NCI-H1092 treated with DMSO at 0.1 percent for 48 hours (cell line): Measurements from ENCODE around the gene PDGFB.

Source experiments
- DNase-seq: peaks from one replicate; lab custom pipeline; 2025; lab: John Stamatoyannopoulos, UW

PDGFB gene

GRCh38 chr22:39276440-39277141 is 31.8 kb upstream of the PDGFB start:
- DNase-seq = no peak

- DNase-seq = no peak
Measured at GRCh38 chr22:39275814-39276439, 31.1 kb upstream of the PDGFB start.

GRCh38 chr22:39273950-39274887 is 29.4 kb upstream of the PDGFB start:
- DNase-seq = no peak

DNA sequence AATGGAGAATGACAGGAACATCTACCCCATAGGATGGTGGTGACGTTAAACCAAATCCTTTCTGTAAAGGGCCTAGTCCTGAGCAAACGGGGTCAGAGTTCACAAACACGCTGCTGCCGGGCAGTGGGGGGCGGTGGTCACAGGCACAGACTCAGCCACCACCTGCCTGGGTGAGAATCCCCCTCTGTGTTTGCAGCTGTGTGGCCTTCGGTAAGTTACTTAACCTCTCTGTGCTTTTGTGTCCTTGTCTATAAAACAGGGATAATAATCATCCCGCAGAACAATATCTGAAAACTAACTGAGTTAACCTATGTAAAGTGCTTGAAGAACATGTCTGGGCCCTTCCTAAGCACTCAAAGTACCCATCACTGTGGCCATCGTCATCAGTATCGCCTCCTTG is 26.0 kb upstream of the PDGFB start:
- no peak for DNase-seq

DNA sequence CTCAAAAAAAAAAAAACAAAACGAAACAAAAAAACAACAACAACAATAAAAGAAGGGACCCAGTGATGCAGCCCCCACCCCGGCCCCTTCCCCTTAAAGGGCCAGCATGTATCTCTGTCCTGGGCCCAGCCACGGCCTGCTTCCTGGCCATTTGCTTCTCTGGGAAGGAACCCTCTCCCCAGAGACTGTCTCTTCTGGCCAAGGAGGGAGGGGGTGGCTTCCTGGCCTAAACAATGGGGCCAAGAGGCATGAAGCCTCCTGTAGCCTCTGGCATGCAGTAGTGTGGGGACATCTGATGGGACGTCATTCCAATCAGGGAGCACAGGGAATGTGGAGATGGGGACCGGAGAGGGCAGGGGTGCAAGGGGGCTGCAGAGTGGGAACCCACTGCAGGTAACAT is 25.5 kb upstream of the PDGFB start:
- DNase-seq = no peak

- no peak for DNase-seq
Measured at GRCh38 chr22:39269095-39269790, 24.5 kb upstream of the PDGFB start.

GRCh38 chr22:39268645-39269044 is 23.9 kb upstream of the PDGFB start:
- no peak for DNase-seq

DNA sequence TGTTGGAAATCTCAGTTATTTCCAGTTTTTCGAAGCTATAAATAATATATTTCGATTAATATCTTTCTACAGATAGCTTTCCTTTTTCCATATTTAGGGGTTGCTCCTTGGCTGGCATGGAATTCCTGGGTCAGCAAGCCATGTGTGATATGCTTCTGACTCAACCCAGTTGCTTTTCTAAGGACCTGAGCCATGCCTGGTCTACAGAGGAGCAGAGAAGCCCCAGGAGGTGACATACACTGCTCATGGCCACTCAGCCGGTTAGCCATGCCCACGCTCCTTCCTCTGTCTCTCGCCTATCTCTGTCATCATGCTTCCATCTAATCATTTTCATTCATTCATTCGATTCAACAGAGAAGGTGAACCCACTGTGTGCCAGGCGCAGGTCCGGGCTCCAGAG is 23.2 kb upstream of the PDGFB start:
- no peak for DNase-seq

DNA sequence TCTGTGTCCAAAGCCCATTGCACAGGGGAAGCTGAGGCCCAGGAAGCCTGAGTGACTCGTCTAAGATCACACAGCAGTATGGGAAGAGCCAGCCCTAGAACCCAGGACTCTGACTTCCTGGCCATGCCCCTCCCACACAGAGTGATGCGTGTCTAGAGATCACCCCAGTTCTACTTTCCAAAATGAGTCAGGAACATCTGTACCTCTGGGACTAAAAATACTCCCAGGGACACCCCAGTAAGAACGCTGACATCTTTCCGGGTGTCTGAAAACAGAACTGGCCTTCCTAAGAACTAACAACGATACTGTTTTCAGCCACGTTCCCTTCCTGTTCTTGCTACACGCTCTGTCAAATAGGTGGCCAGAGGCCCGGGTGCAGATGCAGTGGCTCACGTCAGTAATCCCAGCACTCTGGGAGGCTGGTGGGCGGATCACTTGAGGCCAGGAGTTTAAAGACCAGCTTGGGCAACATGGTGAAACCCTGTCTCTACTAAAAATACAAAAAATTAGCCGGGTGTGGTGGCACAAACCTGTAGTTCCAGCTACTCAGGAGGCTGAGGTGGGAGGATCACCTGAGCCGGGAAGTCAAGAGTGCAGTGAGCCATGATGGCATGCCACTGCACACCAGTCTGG is 21.7 kb upstream of the PDGFB start:
- no peak for DNase-seq

DNA sequence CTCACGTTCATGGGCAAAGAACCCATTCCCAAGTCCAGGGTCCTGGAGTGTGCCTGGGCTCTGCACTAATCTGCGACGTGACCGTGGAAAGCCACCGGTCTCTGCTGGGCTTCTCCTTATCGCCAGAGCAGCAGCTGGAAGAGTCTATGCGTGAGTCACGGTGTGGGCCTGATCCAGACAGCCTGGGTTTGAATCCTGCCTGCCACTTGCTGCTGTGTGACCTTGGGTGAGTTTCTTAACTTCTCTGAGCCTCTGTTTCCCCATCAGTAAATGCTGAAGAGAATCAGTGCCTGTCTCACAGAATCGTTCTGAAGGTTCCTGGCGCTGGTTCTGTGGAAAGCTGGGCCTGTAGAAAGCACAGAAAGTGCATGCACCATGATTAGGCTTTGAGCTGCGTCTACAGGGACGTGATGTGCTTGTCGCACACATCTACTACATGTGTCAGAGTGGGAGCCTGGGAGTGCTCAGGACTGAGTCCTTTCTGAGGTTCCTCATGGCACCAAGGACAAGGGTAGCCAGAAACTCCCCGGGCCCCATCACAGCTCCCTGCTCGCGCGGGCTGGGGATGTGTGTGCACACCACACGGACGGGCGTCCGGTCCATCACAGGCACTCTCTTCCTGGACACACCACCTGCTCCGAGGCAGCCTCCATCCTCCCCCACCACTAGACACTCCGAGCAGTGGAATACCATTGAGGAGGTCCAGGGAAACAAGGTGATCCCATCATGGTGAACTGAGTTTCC is 20.5 kb upstream of the PDGFB start:
- DNase-seq = no peak

- no peak for DNase-seq
Measured at GRCh38 chr22:39264349-39265038, 19.7 kb upstream of the PDGFB start.

DNA sequence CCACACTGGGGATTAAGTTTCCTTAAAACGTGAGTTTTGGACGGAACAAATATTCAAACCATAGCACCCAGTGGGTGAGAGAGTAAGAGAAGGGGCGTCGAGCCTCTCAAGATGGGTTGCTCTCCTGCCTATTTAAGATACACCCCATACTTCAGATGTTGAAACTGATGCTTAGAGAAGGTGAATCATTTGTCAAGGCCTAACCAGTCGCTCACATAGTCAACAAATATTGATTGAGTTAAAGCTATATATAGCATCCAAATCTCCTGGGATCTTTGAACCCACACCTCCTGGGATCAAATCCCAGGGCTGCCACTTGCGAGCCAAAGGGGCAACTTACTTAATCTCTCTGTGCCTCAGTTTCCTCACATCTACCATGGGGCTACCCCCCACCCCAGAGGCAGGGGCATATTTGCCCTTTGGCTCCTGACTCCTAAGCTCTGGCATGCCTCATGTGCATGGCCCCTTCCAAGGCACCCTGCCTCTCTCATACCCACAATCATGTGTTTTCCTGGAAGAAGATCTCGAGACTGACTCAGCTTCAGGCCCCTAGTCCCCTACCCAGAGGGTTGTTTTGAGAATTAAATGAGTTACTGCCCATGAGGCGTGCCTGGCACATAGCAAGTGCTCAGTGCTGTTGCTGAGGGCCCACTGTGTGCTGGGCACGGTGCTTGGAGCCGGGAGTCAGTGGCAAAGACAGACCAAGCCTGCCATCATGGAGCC is 19.0 kb upstream of the PDGFB start:
- no peak for DNase-seq

DNA sequence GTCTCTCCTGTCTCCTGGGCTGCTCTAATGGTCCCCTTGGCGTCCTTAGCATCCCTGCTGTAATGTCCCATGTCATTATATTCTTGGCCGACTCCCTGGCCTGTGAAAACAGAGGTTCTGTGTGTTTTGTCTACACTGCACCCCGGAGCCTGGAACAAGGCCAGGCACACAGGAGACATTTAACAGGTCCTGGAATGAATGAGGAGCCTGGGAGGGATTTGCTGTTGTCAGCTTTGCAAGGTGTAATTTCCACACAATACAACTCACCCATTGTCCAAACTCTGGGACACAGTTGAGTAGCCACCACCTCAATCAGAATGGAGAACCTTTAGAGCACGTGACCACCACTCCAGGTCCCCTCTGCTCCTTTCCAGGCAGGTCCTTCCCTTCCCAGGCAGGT is 14.9 kb upstream of the PDGFB start:
- no peak for DNase-seq

DNA sequence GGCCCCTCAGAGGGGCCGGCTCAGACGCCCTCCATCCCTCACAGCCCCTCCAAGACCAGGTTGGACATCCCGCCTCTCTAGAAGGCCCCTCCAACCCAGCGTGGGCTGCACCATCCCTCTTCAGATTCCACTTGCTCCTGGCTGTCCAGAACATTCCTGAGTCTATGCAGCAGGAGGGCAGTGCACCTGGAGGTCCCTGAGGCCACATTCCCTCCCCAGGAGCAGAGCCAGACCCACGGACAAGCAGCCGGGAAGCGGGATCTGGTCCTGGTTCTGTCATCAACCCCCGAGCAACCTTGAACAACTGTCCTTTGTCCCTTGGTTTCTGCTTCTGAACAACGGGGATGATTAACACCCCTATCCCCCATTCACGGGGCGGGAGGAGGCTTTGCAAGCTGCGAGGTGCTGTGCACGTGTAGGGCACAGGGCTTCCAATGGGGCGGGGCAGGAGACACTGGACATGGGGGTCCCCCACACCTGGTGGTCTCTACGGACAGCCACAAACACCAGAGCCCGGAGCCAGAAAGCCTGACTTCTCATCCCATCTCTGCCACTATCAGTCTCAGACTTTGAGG is 13.2 kb upstream of the PDGFB start:
- DNase-seq = no peak

GRCh38 chr22:39256979-39257378 is 12.2 kb upstream of the PDGFB start:
- DNase-seq = no peak

- DNase-seq = no peak
Measured at GRCh38 chr22:39256186-39256552, 11.4 kb upstream of the PDGFB start.

GRCh38 chr22:39255449-39256185 is 10.8 kb upstream of the PDGFB start:
- no peak for DNase-seq

- DNase-seq = no peak
Measured at GRCh38 chr22:39254789-39255298, 10.1 kb upstream of the PDGFB start.

- DNase-seq = no peak
Measured at GRCh38 chr22:39254122-39254521, 9.3 kb upstream of the PDGFB start.
